Measurements from ENCODE around the gene MVK. TPM values are rescaled to one million over a fixed set of nuclear protein-coding genes. Genes with fewer than 3 reads are reported as not detected.
A peak's percentile ranks its signal among the peaks of the same experiment; 100 is the strongest.

Gene MVK
- total RNA-seq (10 to 100 TPM; 49.8 to 63.1 TPM), polyA plus RNA-seq (ENCODE audit: insufficient read depth, low read depth, low replicate concordance) (63.6 TPM)
- long read RNA-seq, donor 1, full-length matches to known transcripts: 31 of 42 reads
- long read RNA-seq, donor 1, partial matches to known transcripts: 11 of 42 reads
- long read RNA-seq, donor 1, other reads (novel, unspliced or antisense): 0 of 42 reads
- long read RNA-seq, donor 2, full-length matches to known transcripts: 27 of 27 reads
- long read RNA-seq, donor 2, partial matches to known transcripts: 0 of 27 reads
- long read RNA-seq, donor 2, other reads (novel, unspliced or antisense): 0 of 27 reads

DNA sequence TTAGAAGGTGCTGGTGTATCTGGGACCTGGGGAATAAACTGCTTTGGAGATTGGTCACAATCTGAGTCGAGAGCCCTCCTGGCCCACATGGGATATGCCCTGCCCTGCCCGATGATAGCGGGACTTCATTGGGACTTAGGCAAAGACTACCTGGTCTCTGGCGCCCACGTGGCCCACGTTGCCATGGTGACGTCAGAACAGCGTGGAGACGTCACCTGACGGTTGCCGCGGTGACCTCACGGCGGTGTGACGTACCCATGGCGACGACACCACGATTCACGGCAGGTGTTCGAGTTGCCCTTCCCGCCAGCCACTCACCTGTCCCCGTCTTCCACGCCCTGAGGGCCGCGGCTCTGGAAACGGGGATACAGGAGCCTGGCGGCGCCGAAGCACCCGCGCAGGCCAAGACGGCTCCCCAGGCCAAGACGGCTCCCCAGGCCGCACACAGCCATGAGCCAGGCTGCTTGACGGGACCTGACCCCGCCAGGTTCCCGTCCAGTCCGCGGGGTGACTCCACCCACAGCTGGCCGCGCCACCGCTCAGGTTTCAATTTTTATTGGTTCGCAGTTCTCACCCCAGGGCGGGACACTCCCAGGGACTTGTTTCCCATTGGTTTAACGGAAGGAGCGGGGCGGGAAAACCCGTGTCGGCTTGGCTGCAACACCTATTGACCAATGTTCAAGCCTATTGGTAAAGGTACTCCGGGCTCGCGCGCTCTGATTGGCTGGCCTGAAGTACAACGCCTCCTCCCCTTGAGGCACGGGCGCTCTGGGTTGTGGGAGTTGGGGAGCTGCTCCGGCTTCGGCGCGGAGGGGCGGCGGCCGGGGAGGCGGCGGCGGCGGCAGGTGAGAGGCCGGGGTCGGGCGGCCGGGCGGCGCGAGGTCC, at the start of gene MVK, which contains the start of gene MMAB:
TSS of gene MVK (plus strand) at position 766 of the 885 bp plus-strand sequence. CDS start 1,029 bp downstream, outside the sequence.
TSS of gene MMAB (minus strand) at position 476 of the 885 bp plus-strand sequence. CDS start at position 452, 24 bp downstream.
- Histone ChIP-seq H3K4me3 (peak within 1 kb of the TSS; percentile 75 to 78), H3K27me3 (no peaks in the 10 kb centered on the region), H3K9me3 (no peaks in the 10 kb centered on the region), H3K36me3 (ENCODE audit: low read depth, missing control alignments) (no peaks in the 10 kb centered on the region), H3K4me1 (peaks cover 14% of the 10 kb centered on the region), H3K27ac (peak within 1 kb of the TSS; percentile 81 to 83)
- TF ChIP-seq CTCF (IDR thresholded peaks at IDR 0.05): peak in 1 of 3 experiments; percentile 3
- TF ChIP-seq POLR2A (IDR thresholded peaks at IDR 0.05): no peak
- intact Hi-C loops (cut with DNase I; ENCODE audit: low total_unique reads): no loop called here
- 0 to 1% methylated on average over 28 to 64 of the region's 74 CpGs for WGBS, 2 donors
- peak; percentile 100 for DNase-seq

DNA sequence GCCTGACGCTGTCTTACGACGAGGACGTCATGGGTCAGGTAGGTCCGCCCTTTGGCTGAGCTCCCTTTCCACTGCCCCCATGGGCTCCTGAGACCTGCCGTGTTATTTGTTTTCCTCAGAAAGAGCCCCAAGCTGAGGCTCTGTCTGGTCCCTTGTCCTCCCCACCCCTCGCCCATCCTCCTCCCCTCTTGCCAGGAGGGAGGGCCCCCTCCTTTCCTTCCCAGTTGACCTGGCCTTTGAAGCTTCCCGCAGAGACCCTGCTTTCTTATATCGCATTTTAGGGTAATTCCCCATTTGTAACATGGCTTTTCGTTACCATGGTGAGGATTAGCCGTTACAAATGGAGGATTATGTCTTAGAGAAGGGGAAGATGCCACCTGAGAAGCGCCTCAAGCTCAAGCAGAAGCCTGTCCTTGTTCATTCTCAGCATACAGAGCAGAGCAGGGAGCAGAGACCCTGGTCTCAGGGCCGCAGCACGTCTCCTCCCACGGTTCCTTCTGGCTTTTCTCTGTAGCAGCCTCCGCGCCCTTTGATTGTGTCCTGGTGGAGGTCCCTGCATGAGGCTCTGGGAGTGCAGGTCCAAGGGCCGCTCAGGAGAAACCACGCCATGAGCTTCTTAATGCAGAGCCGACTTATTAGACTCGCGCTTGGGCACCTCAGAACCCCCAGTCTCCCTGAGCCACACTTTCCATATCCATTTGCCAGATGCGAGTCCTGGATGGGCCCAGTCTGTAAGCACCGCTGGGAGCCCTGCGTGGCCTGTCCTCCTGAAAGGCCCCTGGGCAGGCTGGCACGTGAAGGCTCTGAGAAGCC, 48.9 kb upstream of the MVK start:
- no peak overlapping the region for H3K27ac ChIP-seq
- no peaks in the 10 kb centered on the region for H3K36me3 ChIP-seq (ENCODE audit: low read depth, missing control alignments)
- no peak overlapping the region for H3K4me3 ChIP-seq
- peaks cover 3% of the 10 kb centered on the region for H3K4me1 ChIP-seq
- 78 to 83% methylated on average over 18 to 26 of the region's 26 CpGs for WGBS, 2 donors
- no peaks in the 10 kb centered on the region for H3K27me3 ChIP-seq
- DNase-seq: no peak
- TF ChIP-seq CTCF (IDR thresholded peaks at IDR 0.05): no peak
- TF ChIP-seq POLR2A (IDR thresholded peaks at IDR 0.05): no peak
- H3K9me3 ChIP-seq: no peaks in the 10 kb centered on the region
- intact Hi-C loops (cut with DNase I; ENCODE audit: low total_unique reads): no loop called here

DNA sequence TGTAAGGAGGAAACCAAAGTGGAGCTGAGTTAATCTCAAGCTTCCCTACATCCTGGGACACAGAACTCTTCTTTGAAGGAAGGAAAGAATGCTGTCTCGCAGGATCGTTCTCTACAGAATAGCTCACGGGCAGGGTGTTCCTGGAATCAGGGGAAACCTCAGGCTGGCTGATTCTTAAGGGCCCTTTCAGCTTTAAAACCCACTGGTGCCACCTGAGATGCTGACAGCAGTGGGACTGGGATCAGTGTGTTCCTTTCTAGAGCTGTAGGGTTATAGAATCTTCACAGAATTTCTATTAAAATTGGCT, 48.4 kb upstream of the MVK start:
- intact Hi-C loops (cut with DNase I; ENCODE audit: low total_unique reads): no loop called here
- Histone ChIP-seq H3K27me3 (no peaks in the 10 kb centered on the region), H3K36me3 (ENCODE audit: low read depth, missing control alignments) (no peaks in the 10 kb centered on the region)

More for the DNA sequence above, 48.4 kb upstream of the MVK start:
- H3K4me1 ChIP-seq: peaks cover 9% of the 10 kb centered on the region
- TF ChIP-seq POLR2A (IDR thresholded peaks at IDR 0.05) (no peak), CTCF (IDR thresholded peaks at IDR 0.05) (no peak)
- DNase-seq: no peak
- no peaks in the 10 kb centered on the region for H3K9me3 ChIP-seq
- no peak overlapping the region for H3K4me3 ChIP-seq
- no peak overlapping the region for H3K27ac ChIP-seq
- 79 to 82% methylated on average over 3 of the region's 3 CpGs for WGBS, 2 donors
